CD4-positive, CD25-positive, alpha-beta regulatory T cell (primary cell): ENCODE results near the gene PNRC2. TPM values are rescaled to one million over a fixed set of nuclear protein-coding genes. Genes with fewer than 3 reads are reported as not detected.
"Not testable (repeated sequence)": the region's sequence is repeated elsewhere in the genome, so short reads cannot be mapped to it uniquely, and the experiment has no call there.

Experiments used
- ATAC-seq, 2 donors: fragments of 150-1000 bp; cut with Tn5 transposase; one replicate each; pipeline ENCODE4 v1.10.0; 2021; ENCODE audit warnings: low read depth in 2 of 2, moderate number of reproducible peaks in 2 of 2, moderate library complexity in 1 of 2
- DNase-seq, 3 donors: peaks; one replicate each; pipeline versions ENCODE4 v3.0.0 to v3.0.0-alpha.2; 2012 to 2022; ENCODE audit warnings: mixed read lengths in 1 of 3
- H3K27ac ChIP-seq: one replicate; pipeline ENCODE4 v1.7.0; 2013; ENCODE audit warnings: mild to moderate bottlenecking, low read length; ENCODE audit not compliant: insufficient read depth, poor library complexity, severe bottlenecking
- H3K27me3 ChIP-seq: one replicate; pipeline ENCODE4 v1.7.0; 2013; ENCODE audit warnings: low read length; ENCODE audit not compliant: control insufficient read depth, insufficient read depth
- H3K36me3 ChIP-seq: one replicate; pipeline ENCODE4 v1.7.0; 2013; ENCODE audit warnings: mild to moderate bottlenecking, low read length, moderate library complexity; ENCODE audit not compliant: control insufficient read depth, insufficient read depth
- H3K4me1 ChIP-seq: 2 replicates; pipeline ENCODE4 v1.7.0; 2013; ENCODE audit warnings: mild to moderate bottlenecking, low read length; ENCODE audit not compliant: insufficient read depth, control insufficient read depth, poor library complexity, severe bottlenecking
- H3K4me3 ChIP-seq: one replicate; pipeline ENCODE4 v1.7.0; 2013; ENCODE audit warnings: low read depth, mild to moderate bottlenecking, low read length, moderate library complexity
- H3K9me3 ChIP-seq, 2 experiments: 1 replicate in 1 of 2; 2 replicates in 1 of 2; pipeline ENCODE4 v1.7.0; 2013; ENCODE audit warnings: low read length in 2 of 2, mild to moderate bottlenecking in 1 of 2, moderate library complexity in 1 of 2; ENCODE audit not compliant: control insufficient read depth in 2 of 2
- H3K27ac Mint-ChIP-seq, 3 donors: one replicate each; pipeline ENCODE4 v1.8.0; 2020 to 2022; ENCODE audit warnings: mild to moderate bottlenecking in 3 of 3, mixed read lengths in 3 of 3, moderate library complexity in 2 of 3
- H3K27me3 Mint-ChIP-seq: one replicate; pipeline ENCODE4 v1.8.0; 2022; ENCODE audit warnings: mild to moderate bottlenecking, mixed read lengths
- H3K36me3 Mint-ChIP-seq: one replicate; pipeline ENCODE4 v1.8.0; 2020; ENCODE audit warnings: mixed read lengths
- H3K4me1 Mint-ChIP-seq, 4 donors: one replicate each; pipeline ENCODE4 v1.8.0; 2020 to 2022; ENCODE audit warnings: mixed read lengths in 4 of 4, mild to moderate bottlenecking in 1 of 4
- H3K4me3 Mint-ChIP-seq, 4 donors: one replicate each; pipeline ENCODE4 v1.8.0; 2020 to 2022; ENCODE audit warnings: mild to moderate bottlenecking in 4 of 4, mixed read lengths in 4 of 4, moderate library complexity in 3 of 4
- H3K9me3 Mint-ChIP-seq, 7 donors: one replicate each; pipeline ENCODE4 v1.8.0; 2020 to 2022; ENCODE audit warnings: mixed read lengths in 7 of 7, mild to moderate bottlenecking in 3 of 7, moderate library complexity in 2 of 7
- polyA plus RNA-seq, 4 donors: library from polyadenylated mRNA; unstranded; fragments of 300-500 nt; fragmentation: Illumina TruSeq; gene quantifications; one replicate each; pipeline ENCODE4 v1.2.3, GENCODE V29; 2021
- total RNA-seq: library from RNA; stranded (reverse); gene quantifications from one replicate; pipeline ENCODE4 v1.2.3, GENCODE V29; 2022

The PNRC2 gene
- total and polyA plus RNA-seq, 5 donors from 2014 or later, result 123 to 149 (median 137) TPM

GRCh38 chr1:23999156-23999671 is 39.6 kb downstream of the PNRC2 start:
- ATAC-seq, result no peak
- no peaks in the 10 kb centered on the region for H3K36me3 Mint-ChIP-seq
- Histone ChIP-seq H3K4me1 (no peaks in the 10 kb centered on the region), H3K4me3 (no peak overlapping the region), H3K27ac (no peak overlapping the region), H3K27me3 (no peaks in the 10 kb centered on the region), H3K36me3 (no peaks in the 10 kb centered on the region), H3K9me3 (no peaks in the 10 kb centered on the region)
- DNase-seq, result no peak
- peaks cover 0 to 4% (median 0%) of the 10 kb centered on the region in 4 donors for H3K4me1 Mint-ChIP-seq
- H3K27ac Mint-ChIP-seq, result no peak overlapping the region
- no peak overlapping the region for H3K4me3 Mint-ChIP-seq
- H3K27me3 Mint-ChIP-seq, result peaks cover 22% of the 10 kb centered on the region
- H3K9me3 Mint-ChIP-seq, result peaks cover 0 to 1% (median 0%) of the 10 kb centered on the region in 7 donors

- H3K9me3 Mint-ChIP-seq, result peaks cover 0 to 1% (median 0%) of the 10 kb centered on the region in 7 donors
These were observed 43.1 kb downstream of the PNRC2 start for GRCh38 chr1:24002695-24003094.

GRCh38 chr1:24003331-24003972 is 43.8 kb downstream of the PNRC2 start:
- peaks cover 25% of the 10 kb centered on the region for H3K27me3 Mint-ChIP-seq
- Histone ChIP-seq H3K36me3 (no peaks in the 10 kb centered on the region), H3K9me3 (no peaks in the 10 kb centered on the region), H3K4me3 (no peak overlapping the region), H3K27me3 (peaks cover 2% of the 10 kb centered on the region), H3K4me1 (no peaks in the 10 kb centered on the region), H3K27ac (no peak overlapping the region)
- H3K36me3 Mint-ChIP-seq, result no peaks in the 10 kb centered on the region
- DNase-seq (no peak), ATAC-seq (no peak)
- peak overlapping the region in 1 of 4 donors; percentile 43 for H3K4me3 Mint-ChIP-seq
- H3K4me1 Mint-ChIP-seq, result peaks cover 0 to 4% (median 0%) of the 10 kb centered on the region in 4 donors
- peaks cover 0 to 1% (median 0%) of the 10 kb centered on the region in 7 donors for H3K9me3 Mint-ChIP-seq
- H3K27ac Mint-ChIP-seq, result peak overlapping the region in 2 of 3 donors; percentile 1 to 18

More at GRCh38 chr1:24002695-24003094, 43.1 kb downstream of the PNRC2 start:
- H3K4me1 Mint-ChIP-seq, result peaks cover 0 to 4% (median 0%) of the 10 kb centered on the region in 4 donors
- H3K27me3 ChIP-seq, result peaks cover 2% of the 10 kb centered on the region
- no peak overlapping the region for H3K27ac ChIP-seq
- H3K9me3 ChIP-seq, result no peaks in the 10 kb centered on the region
- H3K36me3 Mint-ChIP-seq, result no peaks in the 10 kb centered on the region
- no peak overlapping the region for H3K27ac Mint-ChIP-seq
- H3K4me1 ChIP-seq, result no peaks in the 10 kb centered on the region
- H3K27me3 Mint-ChIP-seq, result peaks cover 30% of the 10 kb centered on the region
- peak overlapping the region in 1 of 4 donors; percentile 59 for H3K4me3 Mint-ChIP-seq
- no peak overlapping the region for H3K4me3 ChIP-seq
- H3K36me3 ChIP-seq, result no peaks in the 10 kb centered on the region
- no peak for ATAC-seq
- no peak for DNase-seq

- Mint-ChIP-seq H3K9me3 (peaks cover 0 to 3% (median 0%) of the 10 kb centered on the region in 7 donors), H3K36me3 (no peaks in the 10 kb centered on the region), H3K27me3 (peaks cover 31% of the 10 kb centered on the region), H3K27ac (no peak overlapping the region), H3K4me1 (peaks cover 0 to 4% (median 0%) of the 10 kb centered on the region in 4 donors), H3K4me3 (no peak overlapping the region)
- no peaks in the 10 kb centered on the region for H3K9me3 ChIP-seq
- no peaks in the 10 kb centered on the region for H3K36me3 ChIP-seq
- ATAC-seq (no peak), DNase-seq (no peak)
- H3K27me3 ChIP-seq, result peaks cover 3% of the 10 kb centered on the region
- H3K4me1 ChIP-seq, result no peaks in the 10 kb centered on the region
- no peak overlapping the region for H3K4me3 ChIP-seq
- H3K27ac ChIP-seq, result no peak overlapping the region
These were observed 44.5 kb downstream of the PNRC2 start for GRCh38 chr1:24004132-24004531.

- Histone ChIP-seq H3K4me1 (no peaks in the 10 kb centered on the region), H3K4me3 (no peak overlapping the region), H3K36me3 (no peaks in the 10 kb centered on the region), H3K27me3 (peaks cover 3% of the 10 kb centered on the region), H3K27ac (no peak overlapping the region), H3K9me3 (no peaks in the 10 kb centered on the region)
- Mint-ChIP-seq H3K4me1 (peaks cover 0 to 4% (median 0%) of the 10 kb centered on the region in 4 donors), H3K27me3 (peaks cover 41% of the 10 kb centered on the region), H3K9me3 (peaks cover 0 to 4% (median 0%) of the 10 kb centered on the region in 7 donors), H3K36me3 (no peaks in the 10 kb centered on the region), H3K27ac (no peak overlapping the region), H3K4me3 (no peak overlapping the region)
- DNase-seq (no peak), ATAC-seq (no peak)
These were observed 45.5 kb downstream of the PNRC2 start for GRCh38 chr1:24005163-24005562.

- H3K4me1 Mint-ChIP-seq, result peaks cover 0 to 4% (median under 1%) of the 10 kb centered on the region in 4 donors
- DNase-seq (no peak), ATAC-seq (no peak)
- H3K27ac ChIP-seq, result no peak overlapping the region
- no peaks in the 10 kb centered on the region for H3K36me3 ChIP-seq
- peaks cover 0 to 4% (median 0%) of the 10 kb centered on the region in 7 donors for H3K9me3 Mint-ChIP-seq
- no peaks in the 10 kb centered on the region for H3K9me3 ChIP-seq
- H3K27ac Mint-ChIP-seq, result no peak overlapping the region
- peaks cover 47% of the 10 kb centered on the region for H3K27me3 Mint-ChIP-seq
- no peak overlapping the region for H3K4me3 ChIP-seq
- H3K27me3 ChIP-seq, result peaks cover 3% of the 10 kb centered on the region
- H3K4me3 Mint-ChIP-seq, result no peak overlapping the region
- no peaks in the 10 kb centered on the region for H3K36me3 Mint-ChIP-seq
- H3K4me1 ChIP-seq, result no peaks in the 10 kb centered on the region
These were observed 47.5 kb downstream of the PNRC2 start for GRCh38 chr1:24007079-24007478.

GRCh38 chr1:24008574-24009184 is 49.1 kb downstream of the PNRC2 start:
- not testable (repeated sequence) for H3K27me3 ChIP-seq, H3K4me1 ChIP-seq, H3K4me1 Mint-ChIP-seq, DNase-seq, H3K4me3 ChIP-seq, H3K9me3 Mint-ChIP-seq, H3K9me3 ChIP-seq, ATAC-seq, H3K27ac ChIP-seq, H3K36me3 ChIP-seq, H3K36me3 Mint-ChIP-seq, H3K27ac Mint-ChIP-seq, H3K4me3 Mint-ChIP-seq
- peaks cover 44% of the 10 kb centered on the region for H3K27me3 Mint-ChIP-seq
